Kidney (tissue), 14 donors: ENCODE results near the gene ADAT1. TPM values are rescaled to one million over a fixed set of nuclear protein-coding genes. Genes with fewer than 3 reads are reported as not detected.
"Not testable (repeated sequence)": the region's sequence is repeated elsewhere in the genome, so short reads cannot be mapped to it uniquely, and the experiment has no call there.

Experiments
- DNase-seq, 5 donors: peaks; one replicate each; pipeline ENCODE4 v3.0.0-alpha.2; 2013 to 2020
- FAIRE-seq: peaks from 2 replicates; lab custom pipeline; 2012; peaks lifted over from hg19 to GRCh38; lab: Jason Lieb, UNC
- H3K27ac ChIP-seq, 2 donors: one replicate each; pipeline ENCODE4 v1.7.0; 2013; ENCODE audit warnings: low read depth in 2 of 2, low read length in 2 of 2, inconsistent platforms in 1 of 2
- H3K27me3 ChIP-seq: one replicate; pipeline ENCODE4 v1.7.1; 2013; ENCODE audit warnings: low read length, inconsistent platforms; ENCODE audit not compliant: control insufficient read depth, insufficient read depth
- H3K36me3 ChIP-seq, 3 donors: one replicate each; pipeline versions ENCODE4 v1.7.0 to v1.7.1; 2013; ENCODE audit warnings: low read length in 3 of 3, control low read depth in 1 of 3, inconsistent platforms in 1 of 3; ENCODE audit not compliant: insufficient read depth in 3 of 3, control insufficient read depth in 2 of 3
- H3K4me1 ChIP-seq, 3 donors: one replicate each; pipeline versions ENCODE4 v1.7.0 to v1.7.1; 2013; ENCODE audit warnings: low read length in 3 of 3, inconsistent platforms in 1 of 3, low read depth in 1 of 3; ENCODE audit not compliant: control insufficient read depth in 2 of 3, insufficient read depth in 2 of 3
- H3K4me3 ChIP-seq, 3 donors: one replicate each; pipeline versions ENCODE4 v1.7.0 to v1.8.1; 2013; ENCODE audit warnings: low read length in 3 of 3, control low read depth in 1 of 3, inconsistent platforms in 1 of 3
- H3K9ac ChIP-seq, 3 donors: one replicate each; pipeline versions ENCODE4 v1.7.0 to v1.7.1; 2013; ENCODE audit warnings: low read length in 3 of 3, control low read depth in 1 of 3, inconsistent platforms in 1 of 3
- H3K9me3 ChIP-seq, 3 donors: one replicate each; pipeline versions ENCODE4 v1.7.0 to v1.7.1; 2013; ENCODE audit warnings: low read length in 3 of 3, control low read depth in 1 of 3, inconsistent platforms in 1 of 3; ENCODE audit not compliant: control insufficient read depth in 2 of 3, insufficient read depth in 1 of 3
- intact Hi-C: fragments of 100-400 bp; cut with DNase I; formaldehyde crosslinking; loops from one replicate; pipeline ENCODE4 v1.11.1; 2022
- polyA plus RNA-seq: library from polyadenylated mRNA; stranded (reverse); fragments of 350-450 nt; fragmentation: Illumina TruSeq; extraction: RNeasy Lipid Tissue Mini Kit (QIAGEN cat#74804); gene quantifications from one replicate; pipeline ENCODE4 v1.2.3, GENCODE V29; 2014; ENCODE audit warnings: low read depth, low replicate concordance; ENCODE audit not compliant: insufficient read depth
- total RNA-seq: library from RNA; stranded (reverse); fragmentation: NEBNext Ultra II Directional; extraction: Animal tissue kit (Norgen Biotek cat#: 25700); gene quantifications from one replicate; pipeline ENCODE4 v1.2.1, GENCODE V29; 2021
- TF ChIP-seq, protein P1 (sequence below): IDR thresholded peaks from 3 replicates; pipeline ENCODE4 v1.5.1; 2012; ENCODE audit warnings: mild to moderate bottlenecking, moderate library complexity, borderline replicate concordance; ENCODE audit not compliant: insufficient read depth; ENCODE audit errors: extremely low read depth
- donor health status: control.
- donor health status: control.
- donor health status: control.
- donor health status: control.
- donor health status: control.
- donor health status: DM: yes; HTN: yes; CAD: no.
- donor health status: Normal renal cell carcinoma (clear cell type).

The ADAT1 gene
- total and polyA plus RNA-seq, 2 donors from 2014 or later: 24.4 to 56.5 TPM

DNA sequence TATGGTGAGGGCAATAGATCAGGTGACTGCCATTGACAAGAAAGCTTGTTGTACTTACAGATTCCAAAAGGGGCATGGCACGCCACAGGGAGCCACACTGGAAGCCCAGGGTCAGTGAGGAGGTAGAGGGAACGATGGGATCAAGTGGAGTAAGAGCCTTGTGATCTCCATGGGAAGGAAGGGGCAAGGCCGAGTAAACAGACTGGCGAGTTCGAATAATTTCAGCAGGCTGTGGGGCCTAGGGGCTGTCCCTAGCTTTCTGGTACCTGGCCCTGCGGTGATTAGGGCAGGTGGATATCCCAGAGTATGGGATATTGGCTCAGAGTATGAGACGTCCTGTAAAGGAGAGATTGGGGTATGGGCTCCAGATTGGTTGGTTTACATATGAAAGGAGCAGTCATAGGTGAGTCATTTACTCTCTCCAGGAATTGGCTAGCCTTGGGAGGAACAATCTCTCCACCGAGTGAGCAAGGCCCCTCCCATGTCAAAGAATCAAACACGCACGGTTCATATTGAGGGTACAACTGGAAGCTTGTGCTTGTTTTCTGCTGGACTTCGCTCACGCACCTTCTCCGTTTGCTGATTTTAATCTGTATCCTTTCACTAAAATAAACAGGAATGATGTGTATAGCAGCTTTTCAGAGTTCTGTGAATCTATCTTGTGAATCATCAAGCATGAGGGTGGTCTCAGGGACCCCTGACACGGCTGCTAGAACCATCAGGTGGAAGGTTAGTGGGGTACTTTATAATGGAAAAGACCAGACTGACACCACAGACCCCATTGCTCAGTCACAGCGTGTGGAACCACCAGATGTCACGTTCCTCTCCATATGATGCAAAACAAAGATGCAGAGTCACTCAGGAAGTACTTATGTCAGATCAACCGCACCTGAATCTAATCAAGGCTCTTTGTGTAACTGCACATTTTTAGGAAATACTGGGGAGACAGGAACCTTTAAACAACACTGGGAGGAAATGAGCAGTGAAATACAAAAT lies 29.0 kb downstream of the ADAT1 start:
- TF ChIP-seq, protein P1, sequence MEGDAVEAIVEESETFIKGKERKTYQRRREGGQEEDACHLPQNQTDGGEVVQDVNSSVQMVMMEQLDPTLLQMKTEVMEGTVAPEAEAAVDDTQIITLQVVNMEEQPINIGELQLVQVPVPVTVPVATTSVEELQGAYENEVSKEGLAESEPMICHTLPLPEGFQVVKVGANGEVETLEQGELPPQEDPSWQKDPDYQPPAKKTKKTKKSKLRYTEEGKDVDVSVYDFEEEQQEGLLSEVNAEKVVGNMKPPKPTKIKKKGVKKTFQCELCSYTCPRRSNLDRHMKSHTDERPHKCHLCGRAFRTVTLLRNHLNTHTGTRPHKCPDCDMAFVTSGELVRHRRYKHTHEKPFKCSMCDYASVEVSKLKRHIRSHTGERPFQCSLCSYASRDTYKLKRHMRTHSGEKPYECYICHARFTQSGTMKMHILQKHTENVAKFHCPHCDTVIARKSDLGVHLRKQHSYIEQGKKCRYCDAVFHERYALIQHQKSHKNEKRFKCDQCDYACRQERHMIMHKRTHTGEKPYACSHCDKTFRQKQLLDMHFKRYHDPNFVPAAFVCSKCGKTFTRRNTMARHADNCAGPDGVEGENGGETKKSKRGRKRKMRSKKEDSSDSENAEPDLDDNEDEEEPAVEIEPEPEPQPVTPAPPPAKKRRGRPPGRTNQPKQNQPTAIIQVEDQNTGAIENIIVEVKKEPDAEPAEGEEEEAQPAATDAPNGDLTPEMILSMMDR: no peak
- FAIRE-seq (no peak), DNase-seq (no peak)
- H3K27me3 ChIP-seq: no peaks in the 10 kb centered on the region
- H3K9me3 ChIP-seq: no peaks in the 10 kb centered on the region
- intact Hi-C loops: no loop called here
- H3K27ac ChIP-seq: no peak overlapping the region
- no peak overlapping the region for H3K9ac ChIP-seq
- no peak overlapping the region for H3K4me3 ChIP-seq
- H3K36me3 ChIP-seq: peaks cover 0 to 5% (median 4%) of the 10 kb centered on the region in 3 donors
- H3K4me1 ChIP-seq: no peaks in the 10 kb centered on the region

DNA sequence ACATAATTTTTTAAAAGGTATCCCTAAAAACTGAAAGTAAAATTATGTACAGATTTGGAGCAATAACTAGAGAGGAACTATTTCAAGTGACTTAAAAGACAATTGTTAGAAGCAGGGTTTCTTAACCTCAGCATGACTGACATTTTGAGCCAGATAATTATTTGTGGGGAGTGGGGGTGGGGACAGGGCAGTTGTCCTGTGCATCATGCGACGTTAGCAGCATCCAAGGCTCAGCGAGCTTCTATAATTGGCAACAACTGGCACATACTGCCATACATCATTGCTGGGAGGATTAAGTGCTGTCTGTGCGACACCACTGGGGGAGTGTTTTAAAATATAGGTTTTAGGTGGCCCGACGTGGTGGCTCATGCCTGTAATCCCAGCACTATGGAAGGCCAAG lies 29.8 kb downstream of the ADAT1 start:
- no peaks in the 10 kb centered on the region for H3K27me3 ChIP-seq
- no peaks in the 10 kb centered on the region for H3K9me3 ChIP-seq
- H3K4me1 ChIP-seq: no peaks in the 10 kb centered on the region
- no peak overlapping the region for H3K27ac ChIP-seq
- DNase-seq (no peak), FAIRE-seq (no peak)
- peaks cover 0 to 6% (median 4%) of the 10 kb centered on the region in 3 donors for H3K36me3 ChIP-seq
- no peak overlapping the region for H3K4me3 ChIP-seq
- TF ChIP-seq, protein P1: no peak
- intact Hi-C loops: no loop called here
- H3K9ac ChIP-seq: no peak overlapping the region

GRCh38 chr16:75591927-75592326 lies 31.2 kb downstream of the ADAT1 start:
- H3K36me3 ChIP-seq, H3K4me3 ChIP-seq, H3K27me3 ChIP-seq, H3K9me3 ChIP-seq, FAIRE-seq, H3K4me1 ChIP-seq, H3K27ac ChIP-seq, intact Hi-C loops, DNase-seq, H3K9ac ChIP-seq: not testable (repeated sequence)
